Astrocyte of the spinal cord (primary cell): Measurements from ENCODE around the gene RAB3IL1.
"Not testable (repeated sequence)": the region's sequence is repeated elsewhere in the genome, so short reads cannot be mapped to it uniquely, and the experiment has no call there.

Experiments
- DNase-seq: peaks from one replicate; pipeline ENCODE4 v3.0.0; 2011; ENCODE audit warnings: low read depth, low spot score
- H3K4me3 ChIP-seq: 2 replicates; pipeline ENCODE4 v1.5.1; 2011; ENCODE audit warnings: low read depth, mild to moderate bottlenecking, low read length, moderate library complexity
- in situ Hi-C: cut with HindIII; loops from 2 replicates; pipeline ENCODE4 v1.10.0; 2017; ENCODE audit warnings: low sequenced_read_pairs
- TF ChIP-seq, protein P1 (sequence below): IDR thresholded peaks from 2 replicates; pipeline ENCODE4 v1.5.1; 2012; ENCODE audit warnings: low read depth, mild to moderate bottlenecking, low read length, inconsistent platforms

RAB3IL1 gene, protein sequence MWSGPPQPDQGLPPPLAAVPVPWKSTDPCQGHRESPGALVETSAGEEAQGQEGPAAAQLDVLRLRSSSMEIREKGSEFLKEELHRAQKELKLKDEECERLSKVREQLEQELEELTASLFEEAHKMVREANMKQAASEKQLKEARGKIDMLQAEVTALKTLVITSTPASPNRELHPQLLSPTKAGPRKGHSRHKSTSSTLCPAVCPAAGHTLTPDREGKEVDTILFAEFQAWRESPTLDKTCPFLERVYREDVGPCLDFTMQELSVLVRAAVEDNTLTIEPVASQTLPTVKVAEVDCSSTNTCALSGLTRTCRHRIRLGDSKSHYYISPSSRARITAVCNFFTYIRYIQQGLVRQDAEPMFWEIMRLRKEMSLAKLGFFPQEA

DNA sequence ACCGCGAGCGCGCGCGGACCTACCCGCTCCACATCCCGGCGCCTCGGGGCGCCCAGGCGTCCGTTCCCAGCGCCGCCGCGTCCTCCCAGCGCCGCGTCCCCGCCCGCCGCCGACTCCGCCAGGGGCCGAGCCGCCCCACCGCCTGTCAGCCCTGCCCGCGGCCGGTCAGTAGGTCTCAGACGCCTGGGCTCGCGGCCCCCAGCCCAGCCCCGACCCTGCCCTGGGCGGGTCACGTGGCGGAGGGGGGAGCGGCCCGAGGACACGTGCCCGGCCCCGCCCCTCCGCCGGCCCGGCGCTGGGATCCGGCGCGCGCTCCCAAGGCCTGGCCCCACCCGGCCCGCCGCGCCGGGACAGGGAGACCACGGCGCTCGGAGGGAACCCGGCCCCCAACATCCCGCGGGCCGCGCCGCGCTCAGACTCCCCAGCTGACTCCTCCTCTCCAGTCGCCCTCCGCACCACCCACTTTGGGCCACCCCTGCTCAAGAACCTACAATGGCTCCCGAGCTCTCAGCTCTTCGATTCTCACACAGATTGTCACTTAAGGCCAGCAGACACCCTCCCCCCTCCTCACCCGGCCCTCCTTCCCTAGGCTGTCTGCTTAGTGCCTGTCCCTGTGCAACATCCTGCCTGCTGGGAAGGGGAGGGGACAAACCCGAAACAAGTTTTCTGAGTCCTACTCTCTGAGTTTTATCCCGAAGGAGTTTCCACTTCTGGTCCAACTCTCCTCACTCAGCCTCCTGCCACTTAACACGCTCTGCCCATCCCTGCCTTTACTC is at the start of gene RAB3IL1:
Gene RAB3IL1 (minus strand): TSS at position 233 of the 776 bp plus-strand sequence. CDS start 199 bp downstream, at position 34.
- DNase-seq, result no peak
- TF ChIP-seq, protein P1, sequence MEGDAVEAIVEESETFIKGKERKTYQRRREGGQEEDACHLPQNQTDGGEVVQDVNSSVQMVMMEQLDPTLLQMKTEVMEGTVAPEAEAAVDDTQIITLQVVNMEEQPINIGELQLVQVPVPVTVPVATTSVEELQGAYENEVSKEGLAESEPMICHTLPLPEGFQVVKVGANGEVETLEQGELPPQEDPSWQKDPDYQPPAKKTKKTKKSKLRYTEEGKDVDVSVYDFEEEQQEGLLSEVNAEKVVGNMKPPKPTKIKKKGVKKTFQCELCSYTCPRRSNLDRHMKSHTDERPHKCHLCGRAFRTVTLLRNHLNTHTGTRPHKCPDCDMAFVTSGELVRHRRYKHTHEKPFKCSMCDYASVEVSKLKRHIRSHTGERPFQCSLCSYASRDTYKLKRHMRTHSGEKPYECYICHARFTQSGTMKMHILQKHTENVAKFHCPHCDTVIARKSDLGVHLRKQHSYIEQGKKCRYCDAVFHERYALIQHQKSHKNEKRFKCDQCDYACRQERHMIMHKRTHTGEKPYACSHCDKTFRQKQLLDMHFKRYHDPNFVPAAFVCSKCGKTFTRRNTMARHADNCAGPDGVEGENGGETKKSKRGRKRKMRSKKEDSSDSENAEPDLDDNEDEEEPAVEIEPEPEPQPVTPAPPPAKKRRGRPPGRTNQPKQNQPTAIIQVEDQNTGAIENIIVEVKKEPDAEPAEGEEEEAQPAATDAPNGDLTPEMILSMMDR, result no peak
- in situ Hi-C loops, result no loop called here
- peak within 1 kb of the TSS; percentile 36 for H3K4me3 ChIP-seq

DNA sequence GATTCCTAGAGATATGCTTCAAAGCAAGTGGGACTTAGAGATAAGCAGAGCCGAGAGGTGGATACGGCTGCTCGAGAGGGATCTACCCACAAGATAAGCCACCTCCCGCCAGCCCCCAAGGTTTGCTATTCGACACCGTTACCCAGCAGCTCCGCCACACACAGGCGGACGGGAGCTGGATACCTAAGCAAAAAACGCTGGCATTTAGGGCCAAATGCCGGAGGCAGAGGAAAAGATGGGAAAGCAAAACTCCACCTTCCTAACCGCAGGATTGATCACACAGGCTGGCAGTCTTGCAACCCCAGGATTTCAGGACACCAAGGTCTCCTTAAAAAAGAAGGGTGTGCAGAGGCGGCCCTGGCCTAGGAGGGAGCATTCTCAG is 49.4 kb upstream of the RAB3IL1 start:
- TF ChIP-seq, protein P1, result no peak
- DNase-seq, result peak; percentile 30
- in situ Hi-C loops, result no loop called here
- peak overlapping the region; percentile 100 for H3K4me3 ChIP-seq

DNA sequence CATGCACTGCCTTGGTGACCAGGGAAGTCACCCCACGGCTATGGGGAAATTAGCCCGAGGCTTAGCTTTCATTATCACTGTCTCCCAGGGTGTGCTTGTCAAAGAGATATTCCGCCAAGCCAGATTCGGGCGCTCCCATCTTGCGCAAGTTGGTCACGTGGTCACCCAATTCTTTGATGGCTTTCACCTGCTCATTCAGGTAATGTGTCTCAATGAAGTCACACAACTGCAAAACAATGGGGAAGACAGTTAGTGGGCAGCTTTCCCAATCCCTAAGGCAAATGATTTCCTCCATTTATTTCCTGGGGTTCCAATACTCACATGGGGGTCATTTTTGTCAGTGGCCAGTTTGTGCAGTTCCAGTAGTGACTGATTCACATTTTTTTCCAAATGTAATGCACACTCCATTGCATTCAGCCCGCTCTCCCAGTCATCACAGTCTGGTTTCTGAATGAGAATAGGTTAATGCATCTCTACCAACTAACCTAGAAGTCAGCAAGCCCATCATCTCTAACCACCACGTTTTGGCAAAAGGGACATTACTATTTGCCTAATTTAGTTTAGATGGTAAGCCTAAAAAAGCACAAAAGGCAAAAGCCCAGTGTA is 47.4 kb upstream of the RAB3IL1 start:
- DNase-seq, in situ Hi-C loops: not testable (repeated sequence)
- peak overlapping the region; percentile 100 for H3K4me3 ChIP-seq

DNA sequence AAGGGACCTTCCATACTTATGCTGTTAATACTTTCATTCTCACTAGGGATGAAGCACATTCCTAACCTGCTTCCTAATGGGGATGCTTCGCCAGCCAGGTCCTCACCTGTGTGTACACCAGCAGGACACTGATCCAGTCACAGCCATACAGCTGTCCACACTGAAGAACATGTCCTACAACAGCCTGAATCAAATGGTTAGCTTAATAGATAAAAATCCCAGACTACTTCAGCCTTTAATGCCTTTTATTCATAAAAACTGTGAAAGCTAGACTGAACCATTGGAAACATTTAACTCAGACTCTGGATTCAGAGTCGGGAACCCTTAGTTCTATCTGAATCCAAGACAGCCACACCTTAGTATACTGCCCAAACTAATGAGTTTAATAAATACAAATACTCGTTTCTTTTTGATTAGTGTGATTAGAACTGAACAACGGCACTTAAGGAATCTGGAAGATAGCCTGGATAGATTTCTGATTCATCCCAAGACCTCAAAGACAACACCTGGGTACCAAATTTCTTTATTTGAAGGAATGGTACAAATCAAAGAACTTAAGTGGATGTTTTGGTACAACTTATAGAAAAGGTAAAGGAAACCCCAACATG is 46.8 kb upstream of the RAB3IL1 start:
- H3K4me3 ChIP-seq, result no peak overlapping the region
- TF ChIP-seq, protein P1, result no peak
- in situ Hi-C loops, result no loop called here
- DNase-seq, result no peak

DNA sequence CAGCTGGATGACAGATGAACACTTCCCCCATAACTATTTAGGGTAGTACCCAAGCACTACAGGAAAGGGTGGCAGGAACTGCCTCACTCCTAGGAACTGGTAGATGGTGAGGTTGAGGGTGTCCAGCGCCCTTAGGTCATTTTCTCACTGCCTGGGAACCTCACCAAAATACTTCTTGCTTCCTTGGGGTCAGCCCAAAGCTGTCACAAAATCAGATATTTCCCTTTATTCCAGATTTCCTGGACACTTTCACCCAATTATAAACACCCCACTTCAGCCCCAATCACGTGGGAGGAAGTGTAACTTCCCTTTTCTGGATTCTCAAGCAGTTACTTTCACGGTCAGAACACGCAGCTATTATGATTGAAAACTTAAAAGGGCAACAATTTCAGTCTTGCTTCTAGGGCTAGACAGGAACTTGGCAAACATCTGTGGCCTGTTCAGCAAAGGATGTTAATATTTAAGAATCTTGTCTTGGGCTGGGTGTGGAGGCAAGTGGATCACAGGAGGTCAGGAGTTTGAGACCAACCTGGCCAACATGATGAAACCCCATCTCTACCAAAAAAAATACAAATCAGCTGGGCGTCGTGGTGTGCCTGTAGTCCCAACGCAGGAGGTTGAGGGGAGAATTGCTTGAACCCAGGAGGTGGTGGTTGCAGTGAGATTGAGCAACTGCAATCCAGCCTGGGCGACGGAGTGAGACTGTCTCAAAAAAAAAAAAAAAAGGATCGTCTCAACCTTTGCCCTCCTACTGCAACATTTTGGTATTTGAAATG is 46.1 kb upstream of the RAB3IL1 start:
- DNase-seq, result no peak
- H3K4me3 ChIP-seq, result no peak overlapping the region
- in situ Hi-C loops, result no loop called here
- TF ChIP-seq, protein P1, result no peak

DNA sequence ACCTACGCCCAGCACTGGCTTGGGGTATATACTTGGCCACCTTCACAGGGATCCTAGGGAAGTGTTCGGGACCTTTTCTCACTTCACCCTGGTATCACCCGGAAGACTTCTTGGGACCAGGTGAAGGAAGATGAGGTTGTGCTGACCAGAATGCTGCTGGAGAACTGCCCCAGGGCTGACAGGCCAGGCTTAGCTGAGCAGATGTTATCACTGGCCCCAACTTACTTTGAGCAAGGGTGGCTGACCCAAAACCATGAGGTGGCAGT is 45.6 kb upstream of the RAB3IL1 start:
- H3K4me3 ChIP-seq, result no peak overlapping the region
- DNase-seq, result no peak
- TF ChIP-seq, protein P1, result no peak
- in situ Hi-C loops, result no loop called here
